Upper lobe of left lung (tissue), 4 donors: Measurements from ENCODE around the gene LCT.

Experiments used
- CTCF ChIP-seq, 6 experiments: fragments of 450-650 bp in 4 of 6; fragments of 200-600 bp in 2 of 6; sonication (generic) in 2 of 6; IDR thresholded peaks; one replicate each; pipeline ENCODE4 v1.5.1; 2016 to 2019; ENCODE audit warnings: antibody characterized with exemption in 6 of 6
- POLR2A ChIP-seq, 4 donors: fragments of 450-650 bp; IDR thresholded peaks; one replicate each; pipeline ENCODE4 v1.5.1; 2016 to 2017; ENCODE audit warnings: antibody characterized with exemption in 4 of 4, mild to moderate bottlenecking in 2 of 4
- POLR2AphosphoS5 ChIP-seq, 2 donors: sonication (generic); formaldehyde crosslinking; IDR thresholded peaks; one replicate each; pipeline ENCODE4 v1.5.1; 2017; ENCODE audit warnings: antibody characterized with exemption in 2 of 2

GRCh38 chr2:135768863-135769262 is 68.1 kb downstream of the LCT start:
- TF ChIP-seq POLR2AphosphoS5 (IDR thresholded peaks at IDR 0.05): no peak
- no peak for TF ChIP-seq CTCF (IDR thresholded peaks at IDR 0.05)
- no peak for TF ChIP-seq POLR2A (IDR thresholded peaks at IDR 0.05)
